ENCODE measurements around the gene DCAF12. TPM values are rescaled to one million over a fixed set of nuclear protein-coding genes. Genes with fewer than 3 reads are reported as not detected.

The DCAF12 gene
- total RNA-seq: 39.9 and 46.3 TPM in 2 replicates

GRCh38 chr9:34126207-34127034 is at the start of gene DCAF12:
Gene DCAF12, minus strand, starts transcription at chr9:34126698. Its CDS starts 267 bp downstream, at chr9:34126431.
- no peaks in the 10 kb centered on the region for H3K36me3 ChIP-seq (ENCODE audit: control insufficient read depth, insufficient read depth, low read length)

GRCh38 chr9:34176089-34176488 is 49.6 kb upstream of the DCAF12 start:
- Histone ChIP-seq H3K27me3 (ENCODE audit: control insufficient read depth, insufficient read depth, low read length) (no peaks in the 10 kb centered on the region), H3K36me3 (ENCODE audit: control insufficient read depth, insufficient read depth, low read length) (no peaks in the 10 kb centered on the region), H3K4me3 (ENCODE audit: low read depth, low read length) (no peak overlapping the region)
- DNase-seq (ENCODE audit: low read depth): no peak
- no peak for TF ChIP-seq CTCF (IDR thresholded peaks at IDR 0.05; ENCODE audit: insufficient read depth, low read length, poor library complexity, severe bottlenecking)

More at GRCh38 chr9:34126207-34127034, at the start of gene DCAF12:
- peak; percentile 56 for DNase-seq (ENCODE audit: low read depth)
- no peaks in the 10 kb centered on the region for H3K27me3 ChIP-seq (ENCODE audit: control insufficient read depth, insufficient read depth, low read length)
- peak within 1 kb of the TSS; percentile 72 for H3K4me3 ChIP-seq (ENCODE audit: low read depth, low read length)
- peak; percentile 19 for TF ChIP-seq CTCF (IDR thresholded peaks at IDR 0.05; ENCODE audit: insufficient read depth, low read length, poor library complexity, severe bottlenecking)

GRCh38 chr9:34171753-34172535 is 45.4 kb upstream of the DCAF12 start:
- H3K36me3 ChIP-seq (ENCODE audit: control insufficient read depth, insufficient read depth, low read length): no peaks in the 10 kb centered on the region
- no peak for DNase-seq (ENCODE audit: low read depth)
- H3K4me3 ChIP-seq (ENCODE audit: low read depth, low read length): no peak overlapping the region
- no peak for TF ChIP-seq CTCF (IDR thresholded peaks at IDR 0.05; ENCODE audit: insufficient read depth, low read length, poor library complexity, severe bottlenecking)
- H3K27me3 ChIP-seq (ENCODE audit: control insufficient read depth, insufficient read depth, low read length): no peaks in the 10 kb centered on the region

GRCh38 chr9:34170237-34170991 is 43.9 kb upstream of the DCAF12 start:
- no peaks in the 10 kb centered on the region for H3K27me3 ChIP-seq (ENCODE audit: control insufficient read depth, insufficient read depth, low read length)
- H3K36me3 ChIP-seq (ENCODE audit: control insufficient read depth, insufficient read depth, low read length): no peaks in the 10 kb centered on the region
- no peak for TF ChIP-seq CTCF (IDR thresholded peaks at IDR 0.05; ENCODE audit: insufficient read depth, low read length, poor library complexity, severe bottlenecking)
- DNase-seq (ENCODE audit: low read depth): no peak
- no peak overlapping the region for H3K4me3 ChIP-seq (ENCODE audit: low read depth, low read length)

GRCh38 chr9:34169125-34169524 is 42.6 kb upstream of the DCAF12 start:
- Histone ChIP-seq H3K36me3 (ENCODE audit: control insufficient read depth, insufficient read depth, low read length) (no peaks in the 10 kb centered on the region), H3K4me3 (ENCODE audit: low read depth, low read length) (no peak overlapping the region)

More at GRCh38 chr9:34169125-34169524, 42.6 kb upstream of the DCAF12 start:
- no peak for DNase-seq (ENCODE audit: low read depth)
- H3K27me3 ChIP-seq (ENCODE audit: control insufficient read depth, insufficient read depth, low read length): no peaks in the 10 kb centered on the region
- TF ChIP-seq CTCF (IDR thresholded peaks at IDR 0.05; ENCODE audit: insufficient read depth, low read length, poor library complexity, severe bottlenecking): no peak

Data from kidney epithelial cell (primary cell).